ENCODE results near the gene GRIA4. TPM values are rescaled to one million over a fixed set of nuclear protein-coding genes. Genes with fewer than 3 reads are reported as not detected.

Gene GRIA4
- total and polyA plus RNA-seq, 2 donors (not counting 1 experiment from before 2014, with no cell fraction given), result not detected

DNA sequence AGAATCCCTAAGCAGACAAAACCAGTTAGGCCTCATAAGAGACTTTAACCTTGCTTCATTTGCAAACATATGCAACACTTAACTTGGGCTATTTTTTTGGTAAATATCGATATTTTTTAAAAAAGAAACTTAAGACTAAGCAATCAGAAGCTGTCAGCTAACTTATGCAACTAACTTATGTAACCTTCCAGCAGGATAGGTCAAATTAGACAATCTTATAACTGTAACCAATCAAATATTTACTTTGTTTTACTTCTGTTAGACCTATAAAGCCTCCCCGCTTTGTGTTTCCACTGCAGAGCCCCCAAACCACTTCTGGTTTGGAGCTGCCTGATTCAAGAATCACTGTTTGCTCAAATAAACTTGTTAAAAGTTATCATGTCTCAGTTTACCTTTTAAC, 404.2 kb downstream of the GRIA4 start:
- H3K9ac ChIP-seq (ENCODE audit: low read length), result no peak overlapping the region
- peaks cover 0 to 4% of the 10 kb centered on the region in 2 donors for H3K4me1 ChIP-seq (ENCODE audit: control insufficient read depth in 2 of 2, insufficient read depth in 2 of 2, low read length in 2 of 2)
- no peak overlapping the region for H3K27ac Mint-ChIP-seq
- DNase-seq (no peak), ATAC-seq (ENCODE audit: low read depth) (no peak)
- TF ChIP-seq, protein P1, sequence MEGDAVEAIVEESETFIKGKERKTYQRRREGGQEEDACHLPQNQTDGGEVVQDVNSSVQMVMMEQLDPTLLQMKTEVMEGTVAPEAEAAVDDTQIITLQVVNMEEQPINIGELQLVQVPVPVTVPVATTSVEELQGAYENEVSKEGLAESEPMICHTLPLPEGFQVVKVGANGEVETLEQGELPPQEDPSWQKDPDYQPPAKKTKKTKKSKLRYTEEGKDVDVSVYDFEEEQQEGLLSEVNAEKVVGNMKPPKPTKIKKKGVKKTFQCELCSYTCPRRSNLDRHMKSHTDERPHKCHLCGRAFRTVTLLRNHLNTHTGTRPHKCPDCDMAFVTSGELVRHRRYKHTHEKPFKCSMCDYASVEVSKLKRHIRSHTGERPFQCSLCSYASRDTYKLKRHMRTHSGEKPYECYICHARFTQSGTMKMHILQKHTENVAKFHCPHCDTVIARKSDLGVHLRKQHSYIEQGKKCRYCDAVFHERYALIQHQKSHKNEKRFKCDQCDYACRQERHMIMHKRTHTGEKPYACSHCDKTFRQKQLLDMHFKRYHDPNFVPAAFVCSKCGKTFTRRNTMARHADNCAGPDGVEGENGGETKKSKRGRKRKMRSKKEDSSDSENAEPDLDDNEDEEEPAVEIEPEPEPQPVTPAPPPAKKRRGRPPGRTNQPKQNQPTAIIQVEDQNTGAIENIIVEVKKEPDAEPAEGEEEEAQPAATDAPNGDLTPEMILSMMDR (IDR thresholded peaks at IDR 0.05), result no peak
- no peak for TF ChIP-seq EZH2 (IDR thresholded peaks at IDR 0.05; ENCODE audit: borderline replicate concordance, insufficient read depth, low read depth, low read length, poor library complexity, severe bottlenecking)
- no peak overlapping the region for H3K4me3 Mint-ChIP-seq
- no peak overlapping the region for H2AFZ ChIP-seq (ENCODE audit: insufficient read depth, low read depth, low read length, poor library complexity, severe bottlenecking)
- 100% methylated on average over 1 of the region's 2 CpGs for WGBS (ENCODE audit: insufficient coverage)
- ChIA-PET POLR2A (no interaction called here), CTCF (interaction anchor here (1.0 kb wide), 1 partner anchor 78 kb away, joined by 3 read pairs; no protein-coding TSS in a partner anchor)
- H3K9me3 ChIP-seq (ENCODE audit: control extremely low read depth in 1 of 3, control insufficient read depth in 2 of 3, insufficient read depth in 1 of 3, low read length in 2 of 3), result no peaks in the 10 kb centered on the region
- H3K27me3 ChIP-seq (replicated peaks in 1 of 4; ENCODE audit: control extremely low read depth in 1 of 4, control insufficient read depth in 3 of 4, insufficient read depth in 4 of 4, low read length in 3 of 4), result no peaks in the 10 kb centered on the region
- peaks cover 23% of the 10 kb centered on the region for H3K4me1 Mint-ChIP-seq
- H3K9me3 Mint-ChIP-seq (ENCODE audit: insufficient read depth), result no peaks in the 10 kb centered on the region
- H3K4me3 ChIP-seq (ENCODE audit: control extremely low read depth in 1 of 5, extremely low read depth in 1 of 5, insufficient read depth in 1 of 5, low read depth in 2 of 5, low read length in 4 of 5), result no peak overlapping the region
- H3K4me2 ChIP-seq (replicated peaks; ENCODE audit: low read depth, low read length, poor library complexity, severe bottlenecking), result no peak overlapping the region
- H3K79me2 ChIP-seq (ENCODE audit: control insufficient read depth, insufficient read depth, low read length), result peaks cover 50% of the 10 kb centered on the region
- peaks cover 9% of the 10 kb centered on the region for H4K20me1 ChIP-seq (ENCODE audit: control insufficient read depth, insufficient read depth, low read length, poor library complexity, severe bottlenecking)
- H3K27me3 Mint-ChIP-seq, result no peaks in the 10 kb centered on the region
- intact Hi-C loops (cut with micrococcal nuclease), result no loop called here
- peaks cover 9 to 18% of the 10 kb centered on the region in 2 experiments for H3K36me3 ChIP-seq (replicated peaks in 1 of 2; ENCODE audit: control extremely low read depth in 1 of 2, control insufficient read depth in 1 of 2, extremely low read depth in 1 of 2, insufficient read depth in 2 of 2, low read length in 1 of 2)
- no peak overlapping the region for H3K27ac ChIP-seq (ENCODE audit: low read length in 2 of 2)

DNA sequence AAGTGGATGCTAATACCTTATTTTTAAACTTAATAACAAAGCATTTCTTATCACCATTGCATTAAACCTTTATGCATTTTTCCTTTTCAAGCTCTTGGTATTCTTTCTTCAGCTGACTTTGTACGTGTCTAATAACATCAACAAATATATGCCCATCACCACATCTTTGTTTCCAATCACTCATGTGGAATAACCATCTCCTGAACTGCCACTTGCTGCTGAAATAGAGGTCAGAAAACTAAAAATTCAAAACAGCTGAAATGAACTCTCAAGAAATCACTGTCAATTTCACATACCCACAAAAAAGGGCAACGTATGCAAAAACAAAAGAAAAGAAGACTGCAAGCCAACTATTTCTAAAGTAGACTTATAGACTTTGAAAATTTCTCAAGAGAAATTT, 404.7 kb downstream of the GRIA4 start:
- TF ChIP-seq, protein P1 (IDR thresholded peaks at IDR 0.05), result no peak
- no peak for TF ChIP-seq EZH2 (IDR thresholded peaks at IDR 0.05; ENCODE audit: borderline replicate concordance, insufficient read depth, low read depth, low read length, poor library complexity, severe bottlenecking)

More for the DNA sequence above, 404.7 kb downstream of the GRIA4 start:
- Mint-ChIP-seq H3K4me3 (no peak overlapping the region), H3K27me3 (no peaks in the 10 kb centered on the region), H3K27ac (no peak overlapping the region), H3K4me1 (peaks cover 26% of the 10 kb centered on the region), H3K9me3 (ENCODE audit: insufficient read depth) (no peaks in the 10 kb centered on the region)
- Histone ChIP-seq H2AFZ (ENCODE audit: insufficient read depth, low read depth, low read length, poor library complexity, severe bottlenecking) (no peak overlapping the region), H4K20me1 (ENCODE audit: control insufficient read depth, insufficient read depth, low read length, poor library complexity, severe bottlenecking) (peaks cover 9% of the 10 kb centered on the region), H3K4me1 (ENCODE audit: control insufficient read depth in 2 of 2, insufficient read depth in 2 of 2, low read length in 2 of 2) (peaks cover 0 to 7% of the 10 kb centered on the region in 2 donors), H3K9me3 (ENCODE audit: control extremely low read depth in 1 of 3, control insufficient read depth in 2 of 3, insufficient read depth in 1 of 3, low read length in 2 of 3) (no peaks in the 10 kb centered on the region), H3K9ac (ENCODE audit: low read length) (no peak overlapping the region), H3K27me3 (replicated peaks in 1 of 4; ENCODE audit: control extremely low read depth in 1 of 4, control insufficient read depth in 3 of 4, insufficient read depth in 4 of 4, low read length in 3 of 4) (no peaks in the 10 kb centered on the region), H3K79me2 (ENCODE audit: control insufficient read depth, insufficient read depth, low read length) (peaks cover 53% of the 10 kb centered on the region), H3K36me3 (replicated peaks in 1 of 2; ENCODE audit: control extremely low read depth in 1 of 2, control insufficient read depth in 1 of 2, extremely low read depth in 1 of 2, insufficient read depth in 2 of 2, low read length in 1 of 2) (peaks cover 4 to 12% of the 10 kb centered on the region in 2 experiments), H3K4me2 (replicated peaks; ENCODE audit: low read depth, low read length, poor library complexity, severe bottlenecking) (no peak overlapping the region), H3K4me3 (ENCODE audit: control extremely low read depth in 1 of 5, extremely low read depth in 1 of 5, insufficient read depth in 1 of 5, low read depth in 2 of 5, low read length in 4 of 5) (no peak overlapping the region), H3K27ac (ENCODE audit: low read length in 2 of 2) (no peak overlapping the region)
- CTCF ChIA-PET, result no interaction called here
- no peak for ATAC-seq (ENCODE audit: low read depth)
- no peak for DNase-seq
- intact Hi-C loops (cut with micrococcal nuclease), result no loop called here
- WGBS (ENCODE audit: insufficient coverage), result 90% methylated on average over 1 of the region's 2 CpGs
- POLR2A ChIA-PET, result no interaction called here

All from B cell (primary cell).